Measurements from ENCODE around the gene RELL1.

Gene RELL1

GRCh38 chr4:37665333-37666320, 20.5 kb downstream of the RELL1 start:
- DNase-seq (ENCODE audit: low read depth, low spot score), result no peak

- no peak for DNase-seq (ENCODE audit: low read depth, low spot score)
Observed at GRCh38 chr4:37664696-37665095, 21.5 kb downstream of the RELL1 start.

- no peak for DNase-seq (ENCODE audit: low read depth, low spot score)
Observed at GRCh38 chr4:37663552-37663951, 22.6 kb downstream of the RELL1 start.

- no peak for DNase-seq (ENCODE audit: low read depth, low spot score)
Observed at GRCh38 chr4:37662861-37663390, 23.2 kb downstream of the RELL1 start.

GRCh38 chr4:37662251-37662650, 23.9 kb downstream of the RELL1 start:
- no peak for DNase-seq (ENCODE audit: low read depth, low spot score)

GRCh38 chr4:37661772-37662171, 24.4 kb downstream of the RELL1 start:
- no peak for DNase-seq (ENCODE audit: low read depth, low spot score)

- DNase-seq (ENCODE audit: low read depth, low spot score), result no peak
Observed at GRCh38 chr4:37659696-37660095, 26.5 kb downstream of the RELL1 start.

- no peak for DNase-seq (ENCODE audit: low read depth, low spot score)
Observed at GRCh38 chr4:37656649-37657048, 29.5 kb downstream of the RELL1 start.

- peak; percentile 44 for DNase-seq (ENCODE audit: low read depth, low spot score)
Observed at GRCh38 chr4:37653601-37654000, 32.6 kb downstream of the RELL1 start.

GRCh38 chr4:37652747-37653527, 33.2 kb downstream of the RELL1 start:
- no peak for DNase-seq (ENCODE audit: low read depth, low spot score)

GRCh38 chr4:37651781-37652377, 34.3 kb downstream of the RELL1 start:
- no peak for DNase-seq (ENCODE audit: low read depth, low spot score)

- no peak for DNase-seq (ENCODE audit: low read depth, low spot score)
Observed at GRCh38 chr4:37650481-37650880, 35.7 kb downstream of the RELL1 start.

GRCh38 chr4:37649268-37649667, 36.9 kb downstream of the RELL1 start:
- DNase-seq (ENCODE audit: low read depth, low spot score), result no peak

GRCh38 chr4:37648084-37648817, 37.9 kb downstream of the RELL1 start:
- DNase-seq (ENCODE audit: low read depth, low spot score), result peak; percentile 85

- no peak for DNase-seq (ENCODE audit: low read depth, low spot score)
Observed at GRCh38 chr4:37646247-37646646, 39.9 kb downstream of the RELL1 start.

- DNase-seq (ENCODE audit: low read depth, low spot score), result peak; percentile 88
Observed at GRCh38 chr4:37645736-37646135, 40.4 kb downstream of the RELL1 start.

GRCh38 chr4:37644962-37645361, 41.2 kb downstream of the RELL1 start:
- no peak for DNase-seq (ENCODE audit: low read depth, low spot score)

GRCh38 chr4:37641886-37642849, 44.0 kb downstream of the RELL1 start:
- peak; percentile 34 for DNase-seq (ENCODE audit: low read depth, low spot score)

GRCh38 chr4:37641352-37641751, 44.8 kb downstream of the RELL1 start:
- DNase-seq (ENCODE audit: low read depth, low spot score), result no peak
